Fibroblast of skin of back (primary cell): Measurements from ENCODE around the gene PCDHGA6.
"Not testable (repeated sequence)": the region's sequence is repeated elsewhere in the genome, so short reads cannot be mapped to it uniquely, and the experiment has no call there.

Experiments
- DNase-seq: peaks from one replicate; pipeline ENCODE4 v3.0.0-alpha.2; 2013

Gene PCDHGA6

GRCh38 chr5:141394401-141395187 lies 20.9 kb downstream of the PCDHGA6 start:
- DNase-seq, result not testable (repeated sequence)

GRCh38 chr5:141397756-141398551 lies 24.3 kb downstream of the PCDHGA6 start, which contains the start of gene PCDHGB5:
Gene PCDHGB5, plus strand, starts transcription at chr5:141397947. Its CDS starts 181 bp downstream, at chr5:141398128.
- peak; percentile 68 for DNase-seq

- no peak for DNase-seq
Observed at GRCh38 chr5:141398608-141399007, 24.9 kb downstream of the PCDHGA6 start.

GRCh38 chr5:141399555-141400258 lies 26.0 kb downstream of the PCDHGA6 start:
- DNase-seq, result no peak

- peak; percentile 48 for DNase-seq
Observed at GRCh38 chr5:141402553-141403243, 29.0 kb downstream of the PCDHGA6 start, which contains the start of gene PCDHGA9. Gene PCDHGA9, plus strand, starts transcription at chr5:141402778. Its CDS starts 175 bp downstream, at chr5:141402953.

GRCh38 chr5:141403387-141403786 lies 29.7 kb downstream of the PCDHGA6 start:
- DNase-seq, result no peak

GRCh38 chr5:141407790-141408505 lies 34.3 kb downstream of the PCDHGA6 start, which contains the start of gene PCDHGB6:
Gene PCDHGB6, plus strand, starts transcription at chr5:141408021. Its CDS starts 182 bp downstream, at chr5:141408203.
- peak; percentile 42 for DNase-seq

GRCh38 chr5:141409598-141410306 lies 36.1 kb downstream of the PCDHGA6 start:
- no peak for DNase-seq

- DNase-seq, result no peak
Observed at GRCh38 chr5:141411575-141411974, 37.9 kb downstream of the PCDHGA6 start.

- DNase-seq, result peak; percentile 75
Observed at GRCh38 chr5:141412854-141413539, 39.3 kb downstream of the PCDHGA6 start, which contains the start of gene PCDHGA10. Gene PCDHGA10, plus strand, starts transcription at chr5:141412987. Its CDS starts 189 bp downstream, at chr5:141413176.

- no peak for DNase-seq
Observed at GRCh38 chr5:141413540-141414069, 39.9 kb downstream of the PCDHGA6 start.

- DNase-seq, result not testable (repeated sequence)
Observed at GRCh38 chr5:141414548-141415274, 41.0 kb downstream of the PCDHGA6 start.

GRCh38 chr5:141415275-141415618 lies 41.6 kb downstream of the PCDHGA6 start:
- DNase-seq, result not testable (repeated sequence)

- DNase-seq, result peak; percentile 82
Observed at GRCh38 chr5:141417494-141418172, 43.9 kb downstream of the PCDHGA6 start, which contains the start of gene PCDHGB7. Gene PCDHGB7, plus strand, starts transcription at chr5:141417677. Its CDS starts 183 bp downstream, at chr5:141417860.

GRCh38 chr5:141419074-141419880 lies 45.6 kb downstream of the PCDHGA6 start:
- DNase-seq, result no peak

- DNase-seq, result peak; percentile 72
Observed at GRCh38 chr5:141420855-141421488, 47.3 kb downstream of the PCDHGA6 start, which contains the start of gene PCDHGA11. Gene PCDHGA11, plus strand, starts transcription at chr5:141421051. Its CDS starts 177 bp downstream, at chr5:141421228.

GRCh38 chr5:141421489-141421855 lies 47.8 kb downstream of the PCDHGA6 start:
- DNase-seq, result no peak
